HG02610 (cell line): Measurements from ENCODE around the gene DHX32.
"Not testable (repeated sequence)": the region's sequence is repeated elsewhere in the genome, so short reads cannot be mapped to it uniquely, and the experiment has no call there.

Experiments used
- ATAC-seq: cut with Tn5 transposase; IDR thresholded peaks from one replicate; pipeline ENCODE4 v1.9.1; 2021; ENCODE audit warnings: mild to moderate bottlenecking, moderate library complexity; ENCODE audit not compliant: unreplicated experiment

Gene DHX32

GRCh38 chr10:125881192-125881591, at the start of gene DHX32:
DHX32 (minus strand) TSS chr10:125881292; CDS start chr10:125880824, 468 bp downstream.
- no peak for ATAC-seq

GRCh38 chr10:125929618-125930017, 48.5 kb upstream of the DHX32 start:
- ATAC-seq, result no peak

- no peak for ATAC-seq
These were observed 48.0 kb upstream of the DHX32 start for GRCh38 chr10:125928928-125929585.

- ATAC-seq, result not testable (repeated sequence)
These were observed 46.2 kb upstream of the DHX32 start for GRCh38 chr10:125927265-125927664.

- ATAC-seq, result no peak
These were observed 45.2 kb upstream of the DHX32 start for GRCh38 chr10:125926247-125926646.

- ATAC-seq, result no peak
These were observed 44.3 kb upstream of the DHX32 start for GRCh38 chr10:125925262-125925834.

- ATAC-seq, result not testable (repeated sequence)
These were observed 40.7 kb upstream of the DHX32 start for GRCh38 chr10:125921643-125922306.

- ATAC-seq, result not testable (repeated sequence)
These were observed 36.7 kb upstream of the DHX32 start for GRCh38 chr10:125917704-125918361.

GRCh38 chr10:125916977-125917376, 35.9 kb upstream of the DHX32 start:
- no peak for ATAC-seq

- ATAC-seq, result not testable (repeated sequence)
These were observed 32.2 kb upstream of the DHX32 start for GRCh38 chr10:125913277-125913676.

GRCh38 chr10:125911990-125912389, 30.9 kb upstream of the DHX32 start:
- no peak for ATAC-seq

GRCh38 chr10:125911145-125911544, 30.1 kb upstream of the DHX32 start:
- ATAC-seq, result no peak

- ATAC-seq, result not testable (repeated sequence)
These were observed 28.4 kb upstream of the DHX32 start for GRCh38 chr10:125909491-125909890.

GRCh38 chr10:125908813-125909212, 27.7 kb upstream of the DHX32 start:
- ATAC-seq, result not testable (repeated sequence)

GRCh38 chr10:125907598-125907997, 26.5 kb upstream of the DHX32 start:
- ATAC-seq, result not testable (repeated sequence)

GRCh38 chr10:125905069-125905994, 24.2 kb upstream of the DHX32 start:
- ATAC-seq, result not testable (repeated sequence)

- ATAC-seq, result not testable (repeated sequence)
These were observed 22.1 kb upstream of the DHX32 start for GRCh38 chr10:125903135-125903640.

- not testable (repeated sequence) for ATAC-seq
These were observed 19.9 kb upstream of the DHX32 start for GRCh38 chr10:125900963-125901362.

GRCh38 chr10:125897317-125897716, 16.2 kb upstream of the DHX32 start:
- not testable (repeated sequence) for ATAC-seq
